Fibroblast of skin of abdomen (primary cell): ENCODE measurements around the gene DYNLL1.
"Not testable (repeated sequence)": the region's sequence is repeated elsewhere in the genome, so short reads cannot be mapped to it uniquely, and the experiment has no call there.

Source experiments
- DNase-seq: peaks from one replicate; pipeline ENCODE4 v3.0.0-alpha.2; 2013

Gene DYNLL1

DNA sequence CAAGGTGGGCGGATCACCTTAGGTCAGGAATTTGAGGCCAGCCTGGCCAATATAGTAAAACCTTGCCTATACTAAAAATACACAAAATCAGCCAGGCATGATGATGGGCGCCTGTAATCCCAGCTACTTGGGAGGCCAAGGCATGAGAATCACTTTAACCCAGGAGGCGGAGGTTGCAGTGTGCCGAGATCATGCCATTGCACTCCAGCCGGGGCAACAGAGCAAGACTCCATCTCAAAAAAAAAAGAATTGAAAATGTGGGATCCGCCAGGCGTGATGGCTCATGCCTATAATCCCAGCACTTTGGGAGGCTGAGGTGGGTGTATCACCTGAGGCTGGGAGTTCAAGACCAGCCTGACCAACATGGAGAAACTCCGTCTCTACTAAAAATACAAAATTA lies 23.4 kb downstream of the DYNLL1 start:
- DNase-seq = not testable (repeated sequence)

DNA sequence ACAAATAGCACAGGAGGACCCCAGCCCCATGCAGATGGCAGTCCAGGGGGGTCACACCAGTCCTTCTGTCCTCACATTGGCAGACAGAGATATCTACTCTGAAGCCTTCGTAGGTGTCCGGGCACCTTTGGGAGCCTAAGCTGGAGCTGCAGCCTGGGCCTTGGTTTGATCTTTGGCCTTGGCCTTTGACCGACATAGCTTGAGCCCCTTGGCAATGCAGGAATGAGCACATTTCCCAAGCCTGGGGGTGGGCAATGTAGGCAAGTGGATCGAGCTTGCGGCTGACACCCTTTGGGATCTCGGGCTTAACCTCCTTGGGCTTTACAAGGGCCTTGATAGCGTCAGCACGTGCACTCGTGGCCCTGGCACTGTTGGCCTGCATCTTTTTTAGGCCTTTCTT lies 26.7 kb downstream of the DYNLL1 start:
- no peak for DNase-seq

GRCh38 chr12:120528861-120529525 lies 33.1 kb downstream of the DYNLL1 start, which contains the start of gene COQ5:
COQ5 (minus strand) TSS chr12:120529158; CDS start chr12:120529141, 17 bp downstream.
- DNase-seq = peak; percentile 87

DNA sequence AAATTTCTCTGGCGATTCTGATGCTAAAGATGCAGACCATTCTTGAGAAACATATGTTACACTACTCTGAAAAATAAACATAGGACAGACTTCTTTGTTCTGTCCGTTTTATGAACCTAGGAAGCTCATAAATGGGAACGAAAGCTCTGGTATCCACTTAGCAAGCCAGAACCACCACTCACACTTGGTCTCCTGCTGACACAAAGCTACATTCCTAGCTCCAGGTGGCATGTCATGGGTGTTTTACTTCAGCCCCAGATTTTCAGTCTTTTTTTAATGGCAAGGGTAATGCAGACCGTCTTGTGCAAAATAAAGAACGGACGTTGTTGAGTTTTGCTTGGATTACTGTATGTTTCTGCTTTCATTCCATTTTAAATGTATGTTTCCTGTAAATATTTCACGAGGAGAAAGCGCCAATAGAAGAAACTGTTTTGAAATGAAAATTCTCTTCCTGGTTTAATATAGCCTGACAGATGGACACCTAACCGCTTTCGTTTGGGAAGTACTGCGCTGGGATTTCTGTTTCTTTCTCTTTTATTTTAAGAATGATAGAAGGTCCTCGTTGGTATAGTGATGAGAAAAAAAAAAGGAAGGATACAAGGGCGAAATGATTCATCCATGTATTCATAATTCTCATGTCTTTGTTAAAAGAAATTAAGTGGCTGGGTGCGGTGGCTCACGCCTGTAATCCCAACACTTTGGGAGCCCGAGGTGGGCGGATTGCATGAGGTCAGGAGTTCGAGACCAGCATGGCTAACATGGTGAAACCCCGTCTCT lies 33.9 kb downstream of the DYNLL1 start:
- peak; percentile 61 for DNase-seq

DNA sequence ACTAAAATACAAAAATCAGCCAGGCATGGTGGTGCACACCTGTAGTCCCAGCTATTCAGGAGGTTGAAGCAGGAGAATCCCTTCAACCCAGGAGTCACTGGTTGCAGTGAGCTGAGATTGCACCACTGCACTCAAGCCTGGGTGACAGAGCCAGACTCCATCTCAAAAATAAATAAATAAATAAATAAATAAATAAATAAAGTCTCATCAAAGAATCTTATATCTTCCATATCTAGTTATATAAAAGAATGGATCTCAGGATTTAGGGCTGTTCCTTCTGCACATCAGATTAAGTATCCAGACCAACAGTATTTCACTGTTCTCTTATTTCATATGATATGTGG lies 34.5 kb downstream of the DYNLL1 start:
- not testable (repeated sequence) for DNase-seq

- no peak for DNase-seq
These were observed 36.9 kb downstream of the DYNLL1 start for GRCh38 chr12:120532701-120533238.

GRCh38 chr12:120534203-120534702 lies 38.3 kb downstream of the DYNLL1 start, which contains the start of gene RNF10:
RNF10 (plus strand) TSS chr12:120534356; CDS start chr12:120534812, 456 bp downstream.
- peak; percentile 89 for DNase-seq

GRCh38 chr12:120534703-120535655 lies 39.1 kb downstream of the DYNLL1 start:
- peak; percentile 67 for DNase-seq

GRCh38 chr12:120536064-120536791 lies 40.3 kb downstream of the DYNLL1 start:
- DNase-seq = no peak

GRCh38 chr12:120537856-120538220 lies 41.9 kb downstream of the DYNLL1 start:
- no peak for DNase-seq

DNA sequence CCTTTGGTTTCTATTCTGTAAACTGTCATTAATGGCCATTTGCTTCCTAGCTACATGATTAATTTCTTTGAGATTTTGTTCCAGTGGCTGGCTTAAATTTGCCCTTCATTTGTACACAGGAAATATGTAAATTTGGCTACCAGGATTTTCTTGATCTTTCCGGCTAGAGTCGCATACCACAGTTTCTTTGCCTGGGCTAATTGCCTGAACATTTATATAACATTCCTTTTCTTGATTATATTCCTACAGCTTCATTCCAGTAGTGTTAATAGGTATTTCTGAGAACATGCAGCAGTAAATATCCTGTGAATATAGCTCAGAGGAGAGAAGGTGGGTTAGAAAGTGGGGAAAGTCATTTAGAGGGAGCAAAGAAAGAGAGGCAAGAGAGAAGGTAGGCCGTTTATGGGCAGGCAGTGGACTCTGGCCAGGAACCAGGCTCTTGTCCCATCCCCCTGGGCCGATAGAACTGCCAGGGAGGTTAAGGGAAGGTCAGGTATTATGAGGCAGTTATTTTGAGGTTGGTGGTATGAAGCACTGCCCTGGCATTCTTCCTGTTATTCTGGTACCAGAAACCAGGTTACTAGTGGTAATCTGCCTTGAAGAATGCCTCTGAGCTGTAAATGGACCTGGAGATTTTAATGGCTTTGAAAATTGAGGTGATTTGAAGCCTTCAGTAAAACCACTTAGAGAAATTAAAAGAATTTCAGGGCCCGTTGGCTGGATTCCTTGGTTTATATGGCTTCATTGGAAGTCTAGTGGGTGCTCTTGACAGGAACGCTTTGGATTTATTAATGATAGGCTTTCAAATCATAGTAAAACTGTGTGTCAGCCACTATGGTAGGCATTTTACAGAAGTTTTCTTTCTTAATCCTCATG lies 42.6 kb downstream of the DYNLL1 start:
- peak; percentile 50 for DNase-seq

- DNase-seq = peak; percentile 34
These were observed 43.4 kb downstream of the DYNLL1 start for GRCh38 chr12:120539303-120539702.

DNA sequence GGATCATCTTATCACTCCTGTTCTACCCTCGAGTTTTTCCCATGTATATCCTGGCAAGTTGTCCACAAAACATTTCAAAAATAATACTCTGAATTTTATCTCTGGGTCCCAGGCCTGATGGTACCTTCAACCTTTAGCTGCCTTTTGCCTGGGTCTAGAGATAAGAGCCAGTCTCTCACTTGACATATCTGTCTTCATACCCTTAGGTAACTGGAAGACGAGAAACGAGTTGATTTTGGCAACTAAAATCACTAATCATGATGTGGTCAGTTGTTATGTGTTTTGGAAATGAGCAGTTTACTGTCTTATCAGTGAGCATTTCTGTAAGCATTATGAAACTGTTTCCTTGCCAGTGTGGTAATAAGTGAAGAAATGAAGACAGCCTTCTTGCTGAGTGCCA lies 44.5 kb downstream of the DYNLL1 start:
- no peak for DNase-seq

GRCh38 chr12:120542166-120542565 lies 46.3 kb downstream of the DYNLL1 start:
- DNase-seq = no peak

DNA sequence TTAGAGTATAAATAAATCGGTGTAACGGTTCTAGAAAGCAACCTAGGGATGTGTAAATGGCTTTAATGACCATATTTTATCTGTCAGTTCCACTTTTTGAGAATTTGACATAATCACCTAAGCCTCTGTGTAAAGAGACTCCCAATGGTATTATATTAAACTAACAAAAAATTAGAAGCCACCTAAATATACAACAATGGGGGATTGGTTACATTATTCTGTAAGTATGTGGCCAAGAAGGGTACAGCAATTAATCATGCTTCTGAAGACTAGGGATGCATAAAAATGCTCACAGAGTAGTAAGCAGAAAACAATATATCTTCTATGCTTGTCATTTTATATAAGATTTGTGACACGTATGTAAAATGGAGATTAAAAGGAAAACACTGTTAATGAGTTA lies 48.8 kb downstream of the DYNLL1 start:
- no peak for DNase-seq

DNA sequence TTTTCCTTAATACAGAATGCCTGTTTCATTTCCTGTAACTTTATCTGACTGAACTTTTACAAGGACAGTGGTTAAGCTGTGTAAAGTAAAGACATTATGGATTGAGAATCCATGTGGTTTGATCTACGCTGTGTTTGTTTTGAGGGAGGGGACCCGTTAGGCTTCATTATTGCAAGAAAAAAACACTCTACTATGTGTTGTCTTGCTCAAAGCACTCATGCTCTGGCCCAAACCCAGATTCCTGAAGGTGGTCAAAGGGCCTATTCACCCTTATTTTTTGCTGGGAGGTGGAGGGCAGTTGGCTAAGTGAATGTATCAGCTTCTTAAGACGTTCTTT lies 50.1 kb downstream of the DYNLL1 start:
- no peak for DNase-seq
